Naive thymus-derived CD4-positive, alpha-beta T cell (primary cell): ENCODE data around the gene AGMO. TPM values are rescaled to one million over a fixed set of nuclear protein-coding genes. Genes with fewer than 3 reads are reported as not detected.

Experiments used
- ATAC-seq: fragments of 150-1000 bp; cut with Tn5 transposase; 2 replicates; pipeline ENCODE4 v1.10.0; 2021; ENCODE audit warnings: mild to moderate bottlenecking, moderate library complexity
- CTCF ChIA-PET: fragments of 350-600 bp; sonication (Branson Sonifier 250); formaldehyde crosslinking; loops from one replicate; lab custom pipeline; 2021; ENCODE audit warnings: antibody characterized with exemption; lab: Charles Lee
- POLR2A ChIA-PET: fragments of 350-600 bp; sonication (Branson Sonifier 250); formaldehyde crosslinking; loops from one replicate; lab custom pipeline; 2021; ENCODE audit warnings: antibody characterized with exemption, inconsistent platforms; lab: Charles Lee
- DNase-seq, 9 donors: peaks; one replicate each; pipeline versions ENCODE4 v3.0.0 to v3.0.0-alpha.2; 2020 to 2022; ENCODE audit warnings: mixed read lengths in 1 of 9
- H3K27ac ChIP-seq: one replicate; pipeline ENCODE4 v1.7.0; 2013; ENCODE audit warnings: mild to moderate bottlenecking, low read depth, low read length, moderate library complexity
- H3K27me3 ChIP-seq, 2 donors: one replicate each; pipeline ENCODE4 v1.7.0; 2013; ENCODE audit warnings: low read length in 2 of 2, mild to moderate bottlenecking in 2 of 2, moderate library complexity in 2 of 2; ENCODE audit not compliant: control insufficient read depth in 2 of 2, insufficient read depth in 2 of 2
- H3K36me3 ChIP-seq, 3 experiments: 1 replicate in 2 of 3; 2 replicates in 1 of 3; pipeline ENCODE4 v1.7.0; 2013; ENCODE audit warnings: low read length in 3 of 3, mild to moderate bottlenecking in 3 of 3, moderate library complexity in 1 of 3; ENCODE audit not compliant: insufficient read depth in 3 of 3, control insufficient read depth in 2 of 3
- H3K4me1 ChIP-seq, 2 donors: one replicate each; pipeline ENCODE4 v1.7.0; 2013; ENCODE audit warnings: low read length in 2 of 2, mild to moderate bottlenecking in 2 of 2, moderate library complexity in 1 of 2; ENCODE audit not compliant: control insufficient read depth in 2 of 2, insufficient read depth in 2 of 2
- H3K4me3 ChIP-seq: 2 replicates; pipeline ENCODE4 v1.7.0; 2013; ENCODE audit warnings: mild to moderate bottlenecking, low read length
- H3K9me3 ChIP-seq, 3 experiments: 1 replicate in 2 of 3; 2 replicates in 1 of 3; pipeline ENCODE4 v1.7.0; 2013; ENCODE audit warnings: low read length in 3 of 3; ENCODE audit not compliant: control insufficient read depth in 2 of 3
- H3K27ac Mint-ChIP-seq, 9 donors: one replicate each; pipeline ENCODE4 v1.8.0; 2020 to 2022; ENCODE audit warnings: mixed read lengths in 9 of 9, mild to moderate bottlenecking in 8 of 9, moderate library complexity in 5 of 9, inconsistent platforms in 2 of 9
- H3K27me3 Mint-ChIP-seq, 5 donors: one replicate each; pipeline ENCODE4 v1.8.0; 2021 to 2022; ENCODE audit warnings: mixed read lengths in 5 of 5, mild to moderate bottlenecking in 1 of 5
- H3K36me3 Mint-ChIP-seq, 5 donors: one replicate each; pipeline ENCODE4 v1.8.0; 2020 to 2022; ENCODE audit warnings: mixed read lengths in 5 of 5, mild to moderate bottlenecking in 3 of 5, inconsistent platforms in 1 of 5
- H3K4me1 Mint-ChIP-seq, 7 donors: one replicate each; pipeline ENCODE4 v1.8.0; 2020 to 2022; ENCODE audit warnings: mixed read lengths in 7 of 7, mild to moderate bottlenecking in 3 of 7, inconsistent platforms in 1 of 7
- H3K4me3 Mint-ChIP-seq, 10 donors: one replicate each; pipeline ENCODE4 v1.8.0; 2020 to 2022; ENCODE audit warnings: mild to moderate bottlenecking in 10 of 10, mixed read lengths in 10 of 10, moderate library complexity in 6 of 10, inconsistent platforms in 2 of 10
- H3K9me3 Mint-ChIP-seq, 11 donors: one replicate each; pipeline ENCODE4 v1.8.0; 2020 to 2022; ENCODE audit warnings: mixed read lengths in 11 of 11, mild to moderate bottlenecking in 4 of 11, inconsistent platforms in 1 of 11, moderate library complexity in 1 of 11
- intact Hi-C, 2 donors: fragments of 100-400 bp; cut with micrococcal nuclease; formaldehyde crosslinking; loops; one replicate each; pipeline ENCODE4 v1.15.1; 2023
- polyA plus RNA-seq, 2 donors: library from polyadenylated mRNA; unstranded; fragments of 300-500 nt; fragmentation: Illumina TruSeq; gene quantifications; one replicate each; pipeline ENCODE4 v1.2.3, GENCODE V29; 2021
- total RNA-seq, 6 experiments: library from RNA in 5 of 6; stranded (reverse) in 5 of 6; gene quantifications; 1 replicate in 5 of 6; 2 replicates in 1 of 6; pipeline ENCODE4 v1.2.3 and lab custom pipeline; 2021 to 2026

Gene AGMO
- total and polyA plus RNA-seq, 7 experiments from 2014 or later, result not detected

DNA sequence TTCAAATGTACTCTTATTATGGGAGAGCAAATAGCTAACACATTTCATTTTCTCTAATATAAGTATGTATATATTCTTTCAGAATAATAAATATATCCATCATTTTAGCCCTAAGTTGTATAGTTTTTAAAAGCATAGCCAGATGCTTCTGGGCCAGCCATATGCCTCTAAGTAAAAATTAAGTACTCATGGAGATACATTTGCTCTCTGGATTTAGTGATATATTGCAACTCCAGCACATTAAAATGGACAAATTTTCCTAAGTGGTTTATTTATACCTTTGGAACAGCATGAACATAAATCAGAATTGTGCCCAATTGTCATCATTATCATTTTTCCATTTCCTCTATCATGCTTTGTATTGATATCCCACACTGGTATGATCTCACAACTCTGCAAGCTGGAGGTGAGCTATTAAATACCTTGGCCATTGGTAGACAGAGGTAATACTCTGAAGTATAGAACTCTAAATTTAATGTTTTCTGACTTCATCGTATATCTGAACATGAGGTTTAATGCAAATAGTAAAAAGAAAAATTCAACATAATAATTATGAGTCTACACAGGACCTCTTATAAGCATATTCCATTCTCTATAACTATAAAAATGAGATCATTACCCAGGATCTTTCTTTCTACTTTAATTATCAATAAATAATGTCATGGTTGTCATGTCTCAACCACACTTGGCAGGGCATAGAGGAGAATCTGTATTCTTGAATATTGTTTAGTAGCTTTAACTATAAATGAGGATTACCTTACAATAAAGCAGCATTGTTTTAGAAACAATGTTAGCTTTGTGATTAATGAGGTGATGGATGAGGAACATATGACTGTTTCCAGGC is 90.8 kb downstream of the AGMO start:
- Mint-ChIP-seq H3K4me1 (no peaks in the 10 kb centered on the region), H3K27me3 (no peaks in the 10 kb centered on the region), H3K4me3 (no peak overlapping the region), H3K36me3 (no peaks in the 10 kb centered on the region), H3K9me3 (peaks cover 0 to 9% (median 4%) of the 10 kb centered on the region in 11 donors), H3K27ac (no peak overlapping the region)
- DNase-seq (no peak), ATAC-seq (no peak)
- intact Hi-C loops, result no loop called here
- ChIA-PET CTCF (interaction anchor here (0.7 kb wide), 1 partner anchor 15 kb away, joined by 3 read pairs; no protein-coding TSS in a partner anchor), POLR2A (no interaction called here)
- no peaks in the 10 kb centered on the region for H3K27me3 ChIP-seq
- H3K27ac ChIP-seq, result no peak overlapping the region
- H3K4me3 ChIP-seq, result no peak overlapping the region
- H3K4me1 ChIP-seq, result no peaks in the 10 kb centered on the region
- H3K36me3 ChIP-seq, result no peaks in the 10 kb centered on the region
- H3K9me3 ChIP-seq, result no peaks in the 10 kb centered on the region

DNA sequence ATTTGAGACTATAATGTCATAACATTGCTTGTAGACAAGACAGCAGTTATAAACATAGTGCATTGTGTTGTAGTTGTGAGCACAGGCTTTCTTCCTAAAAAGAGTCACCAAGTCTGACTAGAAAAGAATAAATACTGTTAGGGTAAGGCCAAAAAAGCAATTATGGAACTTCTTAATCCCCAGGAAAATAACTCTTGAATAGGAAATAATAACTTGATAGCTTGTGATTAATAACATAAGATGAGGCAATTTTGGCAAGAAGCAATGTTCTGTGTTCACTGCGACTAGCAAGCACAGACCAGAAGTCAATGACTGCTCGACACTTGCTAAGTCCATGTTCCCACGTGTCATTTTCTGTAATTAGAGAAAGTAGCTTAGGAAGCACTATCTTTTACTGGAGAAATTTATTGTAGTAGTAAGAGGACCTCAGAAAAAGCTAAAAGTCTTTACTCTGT is 97.1 kb downstream of the AGMO start:
- H3K9me3 Mint-ChIP-seq, result peaks cover 0 to 7% (median 2%) of the 10 kb centered on the region in 11 donors
- H3K36me3 Mint-ChIP-seq, result no peaks in the 10 kb centered on the region
- no peaks in the 10 kb centered on the region for H3K27me3 ChIP-seq
- intact Hi-C loops, result no loop called here
- H3K27ac ChIP-seq, result no peak overlapping the region
- H3K27ac Mint-ChIP-seq, result no peak overlapping the region
- ATAC-seq (no peak), DNase-seq (no peak)
- POLR2A ChIA-PET, result no interaction called here
- no peak overlapping the region for H3K4me3 Mint-ChIP-seq
- H3K27me3 Mint-ChIP-seq, result no peaks in the 10 kb centered on the region
- CTCF ChIA-PET, result no interaction called here
- H3K9me3 ChIP-seq, result no peaks in the 10 kb centered on the region
- no peaks in the 10 kb centered on the region for H3K36me3 ChIP-seq
- H3K4me1 Mint-ChIP-seq, result no peaks in the 10 kb centered on the region
- H3K4me3 ChIP-seq, result no peak overlapping the region
- no peaks in the 10 kb centered on the region for H3K4me1 ChIP-seq

DNA sequence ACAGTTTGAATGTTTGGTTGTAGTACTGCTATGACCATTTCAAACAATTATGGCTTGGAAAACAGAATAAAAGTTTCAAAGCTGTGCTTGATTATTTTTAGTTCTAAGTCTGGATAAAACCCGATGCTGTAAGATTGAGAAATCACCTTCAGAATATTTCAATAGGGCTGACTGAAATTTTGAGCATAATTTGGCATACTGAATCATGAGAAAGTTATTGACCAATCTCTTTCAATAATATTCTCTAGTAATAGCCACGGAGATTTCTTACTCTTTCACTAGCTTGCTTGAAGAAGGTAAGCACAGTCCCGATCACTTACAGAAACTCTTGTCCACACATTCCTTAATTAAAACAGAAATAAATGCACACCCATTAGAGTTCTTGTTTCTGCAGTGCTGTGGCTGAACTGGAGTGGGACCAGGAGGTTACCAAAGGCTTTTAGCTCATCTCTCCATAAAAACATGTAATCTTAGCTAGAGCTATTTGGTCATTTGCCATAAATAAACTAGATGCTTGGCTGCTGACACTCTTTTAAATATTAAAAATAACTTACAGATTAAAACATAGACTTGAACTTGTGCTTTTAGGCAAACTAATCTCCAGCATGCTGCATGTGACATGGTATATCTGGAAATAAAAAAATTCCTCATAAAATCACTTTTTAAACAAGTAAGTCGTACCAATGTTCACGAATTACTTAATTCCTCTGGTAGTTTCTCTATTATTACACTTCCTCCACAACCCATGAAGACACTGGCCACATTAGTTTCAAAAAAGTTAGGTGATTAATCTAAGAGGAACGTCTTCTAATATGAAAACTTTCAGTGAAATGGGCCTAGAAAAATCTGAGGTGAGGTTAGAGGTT is 97.8 kb downstream of the AGMO start:
- H3K9me3 Mint-ChIP-seq, result peaks cover 0 to 8% (median 2%) of the 10 kb centered on the region in 11 donors
- POLR2A ChIA-PET, result no interaction called here
- H3K9me3 ChIP-seq, result no peaks in the 10 kb centered on the region
- intact Hi-C loops, result no loop called here
- H3K4me1 ChIP-seq, result no peaks in the 10 kb centered on the region
- H3K27me3 Mint-ChIP-seq, result no peaks in the 10 kb centered on the region
- CTCF ChIA-PET, result no interaction called here
- no peaks in the 10 kb centered on the region for H3K36me3 ChIP-seq
- H3K27ac ChIP-seq, result no peak overlapping the region
- no peak for DNase-seq
- ATAC-seq, result no peak
- H3K36me3 Mint-ChIP-seq, result no peaks in the 10 kb centered on the region
- H3K4me3 ChIP-seq, result no peak overlapping the region
- H3K27ac Mint-ChIP-seq, result no peak overlapping the region
- no peak overlapping the region for H3K4me3 Mint-ChIP-seq
- no peaks in the 10 kb centered on the region for H3K27me3 ChIP-seq
- no peaks in the 10 kb centered on the region for H3K4me1 Mint-ChIP-seq

DNA sequence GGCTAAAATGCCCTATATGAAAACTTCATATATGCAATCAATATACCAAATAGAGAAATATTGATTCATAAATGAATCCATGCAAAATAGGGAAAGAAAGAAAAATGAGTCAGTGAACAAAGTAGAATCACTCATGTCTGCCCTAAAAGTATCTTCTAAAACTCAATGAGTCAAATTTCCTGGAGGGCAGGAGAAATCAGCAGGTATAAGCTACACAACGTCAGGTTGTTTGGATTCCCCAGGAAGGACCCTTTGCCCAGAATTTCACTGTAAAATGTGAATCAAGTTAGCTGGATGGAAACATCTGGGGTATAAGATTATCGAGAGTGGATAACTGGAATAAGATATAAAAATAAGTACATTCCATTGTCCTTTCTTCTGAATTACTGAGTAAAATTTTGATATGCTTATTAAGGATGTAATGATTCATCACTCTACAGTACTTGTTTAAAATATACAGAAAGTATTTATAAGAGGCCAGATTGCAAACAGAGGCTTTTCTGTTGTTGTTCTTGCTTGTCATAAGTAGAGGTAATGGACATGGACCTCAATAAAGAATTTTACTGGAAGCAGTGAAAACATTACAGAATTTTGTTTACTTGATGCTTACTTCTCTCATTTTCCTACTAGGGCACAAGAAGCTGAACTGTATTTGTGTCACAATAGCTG is 99.0 kb downstream of the AGMO start:
- no peak overlapping the region for H3K27ac ChIP-seq
- H3K4me1 ChIP-seq, result no peaks in the 10 kb centered on the region
- ATAC-seq (no peak), DNase-seq (no peak)
- H3K36me3 ChIP-seq, result no peaks in the 10 kb centered on the region
- no peak overlapping the region for H3K27ac Mint-ChIP-seq
- ChIA-PET CTCF (no interaction called here), POLR2A (no interaction called here)
- H3K27me3 ChIP-seq, result no peaks in the 10 kb centered on the region
- H3K27me3 Mint-ChIP-seq, result no peaks in the 10 kb centered on the region
- no peaks in the 10 kb centered on the region for H3K36me3 Mint-ChIP-seq
- H3K4me3 Mint-ChIP-seq, result no peak overlapping the region
- no peaks in the 10 kb centered on the region for H3K9me3 ChIP-seq
- no peaks in the 10 kb centered on the region for H3K4me1 Mint-ChIP-seq
- intact Hi-C loops, result no loop called here
- H3K9me3 Mint-ChIP-seq, result peaks cover 0 to 12% (median 2%) of the 10 kb centered on the region in 11 donors
- H3K4me3 ChIP-seq, result no peak overlapping the region

DNA sequence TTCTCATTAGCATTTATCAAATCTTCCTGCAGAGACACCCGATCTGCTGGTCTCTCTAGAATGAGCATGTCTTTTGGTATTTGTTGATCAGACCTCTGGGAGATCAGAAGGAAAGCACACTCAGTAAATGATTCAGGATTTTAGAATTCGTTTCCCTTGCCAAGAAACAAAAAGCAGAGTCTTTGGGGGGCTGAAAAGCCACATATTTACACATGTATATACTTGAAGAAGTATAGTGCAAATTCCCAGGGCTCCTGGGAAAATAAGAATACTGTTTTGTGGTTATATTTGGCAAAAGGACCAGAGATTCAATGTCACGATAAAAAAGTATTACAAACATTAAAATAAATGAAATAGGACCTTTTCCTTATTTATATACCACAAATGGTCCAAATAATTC is 100.2 kb downstream of the AGMO start:
- H3K4me1 ChIP-seq, result no peaks in the 10 kb centered on the region
- H3K4me3 ChIP-seq, result no peak overlapping the region
- H3K27ac ChIP-seq, result no peak overlapping the region
- H3K36me3 Mint-ChIP-seq, result no peaks in the 10 kb centered on the region
- no peaks in the 10 kb centered on the region for H3K27me3 Mint-ChIP-seq
- ChIA-PET CTCF (no interaction called here), POLR2A (no interaction called here)
- H3K27ac Mint-ChIP-seq, result no peak overlapping the region
- intact Hi-C loops, result no loop called here
- no peak overlapping the region for H3K4me3 Mint-ChIP-seq
- peaks cover 0 to 12% (median 0%) of the 10 kb centered on the region in 11 donors for H3K9me3 Mint-ChIP-seq
- H3K36me3 ChIP-seq, result no peaks in the 10 kb centered on the region
- no peak for ATAC-seq
- no peaks in the 10 kb centered on the region for H3K4me1 Mint-ChIP-seq
- DNase-seq, result no peak
- H3K27me3 ChIP-seq, result no peaks in the 10 kb centered on the region
- H3K9me3 ChIP-seq, result no peaks in the 10 kb centered on the region

DNA sequence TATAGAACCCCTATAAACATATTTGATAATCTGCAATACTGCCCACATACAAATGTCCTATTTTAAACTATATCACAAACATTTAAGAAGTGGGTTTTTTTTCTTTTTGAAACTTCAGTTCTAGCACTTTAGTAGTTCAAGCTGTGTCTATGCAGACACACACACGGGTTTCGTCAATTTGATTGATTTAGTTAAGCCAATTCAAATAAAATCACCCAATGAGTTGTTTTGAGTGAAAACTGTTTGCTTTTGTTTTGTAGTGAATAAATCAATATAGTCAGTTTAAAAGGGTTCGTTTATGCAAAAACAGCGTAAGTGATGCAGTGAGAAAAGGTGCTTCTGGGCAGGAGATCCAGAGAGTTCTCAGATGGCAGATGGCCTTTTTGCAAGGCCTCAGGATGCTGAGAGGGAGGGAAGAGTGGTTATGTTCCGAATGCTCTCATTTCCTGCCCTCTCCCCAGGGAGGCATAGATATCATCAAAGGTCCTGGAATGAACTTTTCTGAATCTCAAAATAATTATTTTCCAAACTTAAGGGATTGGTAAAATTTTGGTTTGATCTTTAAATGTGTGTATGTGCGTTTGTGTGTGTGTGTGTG is 102.7 kb downstream of the AGMO start:
- Mint-ChIP-seq H3K4me1 (no peaks in the 10 kb centered on the region), H3K9me3 (peaks cover 0 to 9% (median 0%) of the 10 kb centered on the region in 11 donors), H3K27me3 (no peaks in the 10 kb centered on the region), H3K36me3 (no peaks in the 10 kb centered on the region), H3K4me3 (no peak overlapping the region), H3K27ac (no peak overlapping the region)
- POLR2A ChIA-PET, result no interaction called here
- no peaks in the 10 kb centered on the region for H3K4me1 ChIP-seq
- no peak for DNase-seq
- no peak overlapping the region for H3K4me3 ChIP-seq
- no peak overlapping the region for H3K27ac ChIP-seq
- CTCF ChIA-PET, result no interaction called here
- no peak for ATAC-seq
- no peaks in the 10 kb centered on the region for H3K27me3 ChIP-seq
- no peaks in the 10 kb centered on the region for H3K9me3 ChIP-seq
- no peaks in the 10 kb centered on the region for H3K36me3 ChIP-seq
- intact Hi-C loops, result no loop called here
